Measurements from ENCODE around the gene TNNT2.

TNNT2 gene

DNA sequence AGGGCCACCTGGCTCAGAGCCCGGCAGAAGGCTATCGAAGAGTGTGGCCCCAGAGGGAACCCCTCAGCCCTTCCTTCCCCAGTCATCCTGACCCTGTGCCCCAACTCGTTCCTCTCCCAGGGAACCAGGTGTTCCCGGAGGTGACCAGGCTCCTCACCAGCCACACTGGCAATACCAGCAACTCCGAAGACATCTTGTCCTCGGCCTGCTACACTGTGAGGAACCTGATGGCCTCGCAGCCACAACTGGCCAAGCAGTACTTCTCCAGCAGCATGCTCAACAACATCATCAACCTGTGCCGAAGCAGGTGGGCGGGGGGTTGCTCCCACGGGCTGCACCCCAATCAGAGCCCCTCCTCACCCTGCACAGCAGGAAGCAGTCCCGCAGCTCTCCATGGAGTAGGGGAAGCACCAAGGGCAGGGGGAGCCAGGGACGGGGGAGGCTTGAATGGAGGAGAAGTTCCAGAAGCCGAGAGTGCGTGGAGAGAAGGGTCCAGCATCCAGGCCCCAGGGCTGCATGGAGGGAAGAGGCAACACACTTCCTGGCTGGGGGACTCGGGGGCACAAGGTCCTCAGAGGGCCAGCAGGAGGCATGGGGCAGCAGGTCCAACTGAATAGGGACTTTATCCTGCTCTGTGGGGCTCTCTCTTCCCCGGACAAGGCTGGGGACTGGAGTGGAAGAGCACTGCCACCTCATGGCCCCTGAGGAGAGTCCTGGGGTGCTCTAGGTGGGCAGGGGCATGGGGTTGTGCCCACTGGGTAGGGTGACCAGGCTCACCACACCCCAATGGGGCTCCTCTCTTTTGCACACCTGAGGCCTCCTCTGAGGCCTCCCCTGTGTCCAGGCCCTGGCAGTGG lies 52.4 kb downstream of the TNNT2 start:
- no CpG with 5 or more reads among the region's 16 CpGs for WGBS (ENCODE audit: extremely low coverage, insufficient coverage, low lambda C conversion rate)
- Histone ChIP-seq H4K8ac (ENCODE audit: low read depth, low read length) (no peak overlapping the region), H3K56ac (ENCODE audit: low read length) (no peak overlapping the region), H2BK5ac (ENCODE audit: low read length) (no peak overlapping the region), H3K4me3 (ENCODE audit: low read length) (no peak overlapping the region), H2BK120ac (ENCODE audit: low read depth, low read length) (no peak overlapping the region), H3K23ac (ENCODE audit: low read length) (no peak overlapping the region), H3K79me2 (ENCODE audit: control insufficient read depth, insufficient read depth, low read length) (no peaks in the 10 kb centered on the region), H2AK5ac (ENCODE audit: low read length) (no peak overlapping the region), H3K4ac (ENCODE audit: low read depth, low read length) (no peak overlapping the region), H3K36me3 (ENCODE audit: control insufficient read depth, insufficient read depth, low read length) (no peaks in the 10 kb centered on the region), H3K18ac (ENCODE audit: low read length) (no peak overlapping the region), H3K27me3 (ENCODE audit: insufficient read depth, low read length, poor library complexity) (no peaks in the 10 kb centered on the region), H3K4me2 (ENCODE audit: low read length) (no peak overlapping the region), H3K27ac (ENCODE audit: low read depth, low read length) (no peak overlapping the region), H2BK15ac (replicated peaks; ENCODE audit: low read depth) (no peak overlapping the region), H3K9ac (ENCODE audit: low read length) (no peak overlapping the region), H4K5ac (ENCODE audit: low read length) (no peak overlapping the region), H3K4me1 (ENCODE audit: control insufficient read depth, low read depth, low read length) (no peaks in the 10 kb centered on the region), H3K79me1 (ENCODE audit: low read length) (no peaks in the 10 kb centered on the region)
- no peak for DNase-seq

DNA sequence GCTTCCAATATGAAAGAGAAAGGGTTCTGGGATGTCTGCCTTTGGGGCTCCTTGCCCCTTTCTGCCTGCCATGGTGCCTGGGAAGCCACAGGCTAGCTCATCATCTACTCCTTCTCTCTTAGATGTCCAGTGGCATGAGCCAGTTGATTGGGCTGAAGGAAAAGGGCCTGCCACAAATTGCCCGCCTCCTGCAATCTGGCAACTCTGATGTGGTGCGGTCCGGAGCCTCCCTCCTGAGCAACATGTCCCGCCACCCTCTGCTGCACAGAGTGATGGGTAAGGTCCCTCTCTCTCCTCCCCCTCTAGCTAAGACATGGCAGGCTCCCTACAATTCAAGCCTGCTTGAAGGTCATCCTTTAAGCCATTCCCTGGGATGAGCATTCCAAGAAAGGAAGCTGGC lies 53.2 kb downstream of the TNNT2 start:
- Histone ChIP-seq H2BK120ac (ENCODE audit: low read depth, low read length) (no peak overlapping the region), H2BK15ac (replicated peaks; ENCODE audit: low read depth) (no peak overlapping the region), H4K5ac (ENCODE audit: low read length) (no peak overlapping the region), H2AK5ac (ENCODE audit: low read length) (no peak overlapping the region), H3K4me3 (ENCODE audit: low read length) (no peak overlapping the region), H3K79me2 (ENCODE audit: control insufficient read depth, insufficient read depth, low read length) (no peaks in the 10 kb centered on the region), H3K79me1 (ENCODE audit: low read length) (no peaks in the 10 kb centered on the region), H4K8ac (ENCODE audit: low read depth, low read length) (no peak overlapping the region), H3K27ac (ENCODE audit: low read depth, low read length) (no peak overlapping the region), H3K4me1 (ENCODE audit: control insufficient read depth, low read depth, low read length) (no peaks in the 10 kb centered on the region), H3K9ac (ENCODE audit: low read length) (no peak overlapping the region), H3K27me3 (ENCODE audit: insufficient read depth, low read length, poor library complexity) (no peaks in the 10 kb centered on the region), H3K4ac (ENCODE audit: low read depth, low read length) (no peak overlapping the region), H3K4me2 (ENCODE audit: low read length) (no peak overlapping the region), H3K18ac (ENCODE audit: low read length) (no peak overlapping the region), H2BK5ac (ENCODE audit: low read length) (no peak overlapping the region), H3K36me3 (ENCODE audit: control insufficient read depth, insufficient read depth, low read length) (no peaks in the 10 kb centered on the region), H3K56ac (ENCODE audit: low read length) (no peak overlapping the region), H3K23ac (ENCODE audit: low read length) (no peak overlapping the region)
- DNase-seq: no peak
- WGBS (ENCODE audit: extremely low coverage, insufficient coverage, low lambda C conversion rate): no CpG with 5 or more reads among the region's 4 CpGs

DNA sequence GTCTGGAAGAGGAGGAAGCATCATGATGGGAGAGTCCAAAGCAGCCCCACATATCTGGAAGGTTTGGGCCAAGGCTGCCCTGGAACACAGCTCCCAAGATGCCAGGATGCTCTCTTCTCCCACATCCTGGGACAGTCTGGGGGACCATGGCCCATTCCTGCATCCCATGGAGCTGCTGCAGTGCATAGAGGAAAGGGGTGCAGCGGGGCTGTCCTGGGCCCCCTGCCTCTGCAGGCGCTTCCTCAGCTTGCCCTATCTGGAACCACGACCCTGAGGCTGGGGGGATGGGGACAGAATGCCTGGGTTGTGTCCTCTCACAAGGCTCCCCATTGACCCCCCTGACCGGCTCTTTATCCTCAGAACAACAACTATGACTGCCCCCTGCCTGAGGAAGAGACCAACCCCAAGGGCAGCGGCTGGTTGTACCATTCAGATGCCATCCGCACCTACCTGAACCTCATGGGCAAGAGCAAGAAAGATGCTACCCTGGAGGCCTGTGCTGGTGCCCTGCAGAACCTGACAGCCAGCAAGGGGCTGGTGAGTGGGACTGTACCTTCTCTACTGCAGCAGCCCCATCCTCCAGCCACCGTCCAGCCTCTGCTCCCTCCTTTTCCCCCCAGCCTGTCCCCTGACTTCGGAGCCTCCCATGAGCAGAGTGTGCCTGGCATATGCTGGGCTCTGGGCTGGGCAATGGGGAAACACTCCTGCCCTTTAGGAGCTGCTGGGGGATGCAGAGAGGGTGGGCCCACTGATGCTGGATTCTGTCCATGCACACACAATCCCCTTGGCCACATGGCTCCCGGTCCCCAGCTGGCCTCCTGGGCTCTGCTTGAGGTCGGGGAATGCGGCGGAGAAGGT lies 54.6 kb downstream of the TNNT2 start:
- no peak overlapping the region for H3K9ac ChIP-seq (ENCODE audit: low read length)

DNA sequence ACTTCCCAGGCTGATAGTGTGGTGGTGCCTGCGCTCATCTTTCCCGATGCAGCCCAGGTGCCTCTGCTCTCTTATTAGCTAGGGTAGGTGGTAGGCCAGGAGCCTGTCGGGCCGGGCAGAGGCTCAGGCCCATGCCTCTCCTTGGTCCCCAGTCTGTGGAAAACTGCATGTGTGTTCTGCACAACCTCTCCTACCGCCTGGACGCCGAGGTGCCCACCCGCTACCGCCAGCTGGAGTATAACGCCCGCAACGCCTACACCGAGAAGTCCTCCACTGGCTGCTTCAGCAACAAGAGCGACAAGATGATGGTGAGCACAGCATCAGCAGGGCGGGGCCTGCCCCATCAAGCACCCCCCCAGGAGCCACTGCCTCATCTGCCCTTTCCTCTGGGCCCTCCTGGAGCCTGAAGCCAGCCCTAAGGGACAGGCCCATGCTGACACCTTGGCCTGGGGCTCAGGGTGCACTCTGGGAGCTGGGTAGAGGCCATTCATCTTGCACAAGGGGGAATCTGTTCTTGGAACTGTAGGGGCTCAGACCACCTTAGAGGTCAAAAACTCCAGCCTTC lies 55.6 kb downstream of the TNNT2 start:
- Histone ChIP-seq H2BK5ac (ENCODE audit: low read length) (no peak overlapping the region), H2BK15ac (replicated peaks; ENCODE audit: low read depth) (no peak overlapping the region), H3K79me1 (ENCODE audit: low read length) (no peaks in the 10 kb centered on the region), H3K4me3 (ENCODE audit: low read length) (no peak overlapping the region), H3K18ac (ENCODE audit: low read length) (no peak overlapping the region), H4K5ac (ENCODE audit: low read length) (no peak overlapping the region), H3K4me2 (ENCODE audit: low read length) (no peak overlapping the region), H3K56ac (ENCODE audit: low read length) (no peak overlapping the region), H3K36me3 (ENCODE audit: control insufficient read depth, insufficient read depth, low read length) (no peaks in the 10 kb centered on the region), H2BK120ac (ENCODE audit: low read depth, low read length) (no peak overlapping the region), H3K9ac (ENCODE audit: low read length) (no peak overlapping the region), H3K4me1 (ENCODE audit: control insufficient read depth, low read depth, low read length) (no peaks in the 10 kb centered on the region), H3K27me3 (ENCODE audit: insufficient read depth, low read length, poor library complexity) (no peaks in the 10 kb centered on the region), H3K4ac (ENCODE audit: low read depth, low read length) (no peak overlapping the region), H3K79me2 (ENCODE audit: control insufficient read depth, insufficient read depth, low read length) (no peaks in the 10 kb centered on the region), H4K8ac (ENCODE audit: low read depth, low read length) (no peak overlapping the region), H3K23ac (ENCODE audit: low read length) (no peak overlapping the region), H2AK5ac (ENCODE audit: low read length) (no peak overlapping the region), H3K27ac (ENCODE audit: low read depth, low read length) (no peak overlapping the region)
- DNase-seq: no peak
- no CpG with 5 or more reads among the region's 15 CpGs for WGBS (ENCODE audit: extremely low coverage, insufficient coverage, low lambda C conversion rate)

More for the DNA sequence above, 54.6 kb downstream of the TNNT2 start:
- Histone ChIP-seq H3K79me2 (ENCODE audit: control insufficient read depth, insufficient read depth, low read length) (no peaks in the 10 kb centered on the region), H3K4me2 (ENCODE audit: low read length) (no peak overlapping the region), H4K8ac (ENCODE audit: low read depth, low read length) (no peak overlapping the region), H3K56ac (ENCODE audit: low read length) (no peak overlapping the region), H3K4ac (ENCODE audit: low read depth, low read length) (no peak overlapping the region), H3K18ac (ENCODE audit: low read length) (no peak overlapping the region), H3K36me3 (ENCODE audit: control insufficient read depth, insufficient read depth, low read length) (no peaks in the 10 kb centered on the region), H4K5ac (ENCODE audit: low read length) (no peak overlapping the region), H3K27ac (ENCODE audit: low read depth, low read length) (no peak overlapping the region), H3K4me3 (ENCODE audit: low read length) (no peak overlapping the region), H2AK5ac (ENCODE audit: low read length) (no peak overlapping the region), H2BK5ac (ENCODE audit: low read length) (no peak overlapping the region), H3K79me1 (ENCODE audit: low read length) (no peaks in the 10 kb centered on the region), H3K23ac (ENCODE audit: low read length) (no peak overlapping the region), H2BK15ac (replicated peaks; ENCODE audit: low read depth) (no peak overlapping the region), H2BK120ac (ENCODE audit: low read depth, low read length) (no peak overlapping the region), H3K4me1 (ENCODE audit: control insufficient read depth, low read depth, low read length) (no peaks in the 10 kb centered on the region), H3K27me3 (ENCODE audit: insufficient read depth, low read length, poor library complexity) (no peaks in the 10 kb centered on the region)
- DNase-seq: no peak
- no CpG with 5 or more reads among the region's 12 CpGs for WGBS (ENCODE audit: extremely low coverage, insufficient coverage, low lambda C conversion rate)

DNA sequence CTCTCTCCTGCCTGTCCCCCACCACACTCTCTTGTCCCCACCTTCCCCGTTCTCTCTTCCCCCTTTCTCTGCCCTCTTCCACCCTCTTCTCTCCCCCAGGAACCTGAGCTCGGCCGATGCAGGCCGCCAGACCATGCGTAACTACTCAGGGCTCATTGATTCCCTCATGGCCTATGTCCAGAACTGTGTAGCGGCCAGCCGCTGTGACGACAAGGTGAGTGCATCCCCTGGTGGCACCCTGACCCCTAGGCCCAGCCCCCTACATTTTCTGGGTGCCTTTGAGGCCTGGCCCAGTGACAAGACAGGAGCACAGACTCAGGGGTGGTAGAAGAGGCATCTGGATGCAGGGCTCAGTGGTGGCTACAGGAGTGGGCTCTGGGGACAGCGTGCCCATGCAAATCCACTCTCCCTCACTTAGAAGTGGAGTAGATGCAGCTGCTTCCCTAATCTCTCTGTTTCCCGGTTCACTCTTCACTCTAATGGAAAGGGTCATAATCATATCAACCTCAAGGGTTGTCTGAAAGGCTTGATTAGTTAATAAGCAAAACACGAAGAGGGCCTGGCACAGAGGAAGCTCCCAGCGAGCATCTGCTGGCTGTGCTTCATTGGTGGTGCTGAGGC lies 57.2 kb downstream of the TNNT2 start:
- no CpG with 5 or more reads among the region's 12 CpGs for WGBS (ENCODE audit: extremely low coverage, insufficient coverage, low lambda C conversion rate)
- H3K18ac ChIP-seq (ENCODE audit: low read length): no peak overlapping the region
- H3K79me2 ChIP-seq (ENCODE audit: control insufficient read depth, insufficient read depth, low read length): no peaks in the 10 kb centered on the region
- no peak overlapping the region for H2BK120ac ChIP-seq (ENCODE audit: low read depth, low read length)
- no peak overlapping the region for H4K5ac ChIP-seq (ENCODE audit: low read length)
- no peaks in the 10 kb centered on the region for H3K4me1 ChIP-seq (ENCODE audit: control insufficient read depth, low read depth, low read length)
- no peak overlapping the region for H3K4me3 ChIP-seq (ENCODE audit: low read length)
- no peak overlapping the region for H3K27ac ChIP-seq (ENCODE audit: low read depth, low read length)
- H2BK15ac ChIP-seq (replicated peaks; ENCODE audit: low read depth): no peak overlapping the region
- H2AK5ac ChIP-seq (ENCODE audit: low read length): no peak overlapping the region
- no peak overlapping the region for H3K9ac ChIP-seq (ENCODE audit: low read length)
- H3K4me2 ChIP-seq (ENCODE audit: low read length): no peak overlapping the region
- H3K23ac ChIP-seq (ENCODE audit: low read length): no peak overlapping the region
- H3K36me3 ChIP-seq (ENCODE audit: control insufficient read depth, insufficient read depth, low read length): no peaks in the 10 kb centered on the region
- no peak overlapping the region for H2BK5ac ChIP-seq (ENCODE audit: low read length)
- H3K27me3 ChIP-seq (ENCODE audit: insufficient read depth, low read length, poor library complexity): no peaks in the 10 kb centered on the region
- H3K4ac ChIP-seq (ENCODE audit: low read depth, low read length): no peak overlapping the region
- no peak overlapping the region for H4K8ac ChIP-seq (ENCODE audit: low read depth, low read length)
- no peak for DNase-seq
- H3K79me1 ChIP-seq (ENCODE audit: low read length): no peaks in the 10 kb centered on the region
- H3K56ac ChIP-seq (ENCODE audit: low read length): no peak overlapping the region
